Uterus (tissue), 2 donors: ENCODE data around the gene UBN1.

ENCODE experiments used
- POLR2A ChIP-seq, 2 donors: fragments of 450-650 bp; IDR thresholded peaks; one replicate each; pipeline ENCODE4 v1.6.1; 2016; ENCODE audit warnings: antibody characterized with exemption in 2 of 2, mild to moderate bottlenecking in 1 of 2, moderate library complexity in 1 of 2
- TF ChIP-seq, protein P1 (sequence below), 4 experiments: fragments of 200-600 bp in 2 of 4; fragments of 450-650 bp in 2 of 4; sonication (generic) in 2 of 4; IDR thresholded peaks; one replicate each; pipeline ENCODE4 v1.5.1; 2016 to 2019; ENCODE audit warnings: antibody characterized with exemption in 4 of 4, mild to moderate bottlenecking in 2 of 4, moderate library complexity in 1 of 4

DNA sequence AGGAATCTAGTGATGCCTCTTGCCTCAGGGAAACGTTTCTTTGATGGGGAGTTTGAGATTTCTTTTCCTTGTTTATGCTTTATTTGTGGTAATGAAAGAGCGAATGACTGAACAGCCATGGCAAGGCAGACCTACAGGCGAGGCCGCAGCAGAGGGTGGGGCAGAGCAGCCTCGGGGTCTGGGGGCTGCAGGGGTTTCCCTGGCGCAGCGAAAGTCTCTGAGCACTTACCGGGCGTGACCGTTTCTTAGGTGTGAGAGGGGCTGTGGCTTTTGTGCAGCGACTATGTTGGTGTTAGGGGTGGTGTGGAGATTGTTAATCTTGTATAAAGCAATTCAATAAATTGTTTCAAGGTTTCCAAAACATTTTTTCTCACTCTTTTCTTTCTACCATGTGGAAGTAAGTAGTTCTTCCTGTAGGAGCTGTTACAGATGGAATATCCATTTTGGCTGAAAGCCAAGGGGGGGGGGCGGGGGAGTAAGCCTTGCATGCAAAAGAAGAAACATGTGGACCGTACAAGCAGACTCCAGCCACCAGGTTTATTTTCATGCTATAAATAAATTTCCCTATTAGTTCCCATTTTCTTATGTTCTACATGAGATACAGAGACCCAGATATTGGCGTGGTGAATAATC, 34.8 kb downstream of the UBN1 start:
- TF ChIP-seq, protein P1, sequence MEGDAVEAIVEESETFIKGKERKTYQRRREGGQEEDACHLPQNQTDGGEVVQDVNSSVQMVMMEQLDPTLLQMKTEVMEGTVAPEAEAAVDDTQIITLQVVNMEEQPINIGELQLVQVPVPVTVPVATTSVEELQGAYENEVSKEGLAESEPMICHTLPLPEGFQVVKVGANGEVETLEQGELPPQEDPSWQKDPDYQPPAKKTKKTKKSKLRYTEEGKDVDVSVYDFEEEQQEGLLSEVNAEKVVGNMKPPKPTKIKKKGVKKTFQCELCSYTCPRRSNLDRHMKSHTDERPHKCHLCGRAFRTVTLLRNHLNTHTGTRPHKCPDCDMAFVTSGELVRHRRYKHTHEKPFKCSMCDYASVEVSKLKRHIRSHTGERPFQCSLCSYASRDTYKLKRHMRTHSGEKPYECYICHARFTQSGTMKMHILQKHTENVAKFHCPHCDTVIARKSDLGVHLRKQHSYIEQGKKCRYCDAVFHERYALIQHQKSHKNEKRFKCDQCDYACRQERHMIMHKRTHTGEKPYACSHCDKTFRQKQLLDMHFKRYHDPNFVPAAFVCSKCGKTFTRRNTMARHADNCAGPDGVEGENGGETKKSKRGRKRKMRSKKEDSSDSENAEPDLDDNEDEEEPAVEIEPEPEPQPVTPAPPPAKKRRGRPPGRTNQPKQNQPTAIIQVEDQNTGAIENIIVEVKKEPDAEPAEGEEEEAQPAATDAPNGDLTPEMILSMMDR (IDR thresholded peaks at IDR 0.05): no peak
- TF ChIP-seq POLR2A (IDR thresholded peaks at IDR 0.05): no peak
